ENCODE results near the gene CHMP4A.

CHMP4A gene

DNA sequence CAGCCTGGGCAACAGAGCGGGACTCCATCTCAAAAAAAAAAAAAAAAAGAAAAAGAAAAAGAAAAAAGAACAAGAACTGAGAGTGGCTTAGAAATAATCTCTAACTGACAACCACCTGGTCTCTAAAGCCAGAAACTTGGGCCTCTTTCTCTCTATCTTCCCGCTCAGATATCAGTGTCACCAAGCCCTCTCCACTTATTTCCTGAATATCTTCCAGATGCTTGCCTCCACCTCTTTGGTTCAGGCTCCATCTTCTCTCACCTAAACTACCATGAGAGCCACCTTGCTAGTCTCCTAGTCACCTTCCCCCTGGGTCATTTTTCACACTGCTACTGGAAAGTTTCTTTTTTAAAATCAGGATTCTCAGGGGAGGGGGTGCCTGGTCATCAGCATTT is 16.2 kb downstream of the CHMP4A start:
- no peak overlapping the region for H3K4me3 ChIP-seq (ENCODE audit: control insufficient read depth, low read depth, low read length)
- TF ChIP-seq, protein P1, sequence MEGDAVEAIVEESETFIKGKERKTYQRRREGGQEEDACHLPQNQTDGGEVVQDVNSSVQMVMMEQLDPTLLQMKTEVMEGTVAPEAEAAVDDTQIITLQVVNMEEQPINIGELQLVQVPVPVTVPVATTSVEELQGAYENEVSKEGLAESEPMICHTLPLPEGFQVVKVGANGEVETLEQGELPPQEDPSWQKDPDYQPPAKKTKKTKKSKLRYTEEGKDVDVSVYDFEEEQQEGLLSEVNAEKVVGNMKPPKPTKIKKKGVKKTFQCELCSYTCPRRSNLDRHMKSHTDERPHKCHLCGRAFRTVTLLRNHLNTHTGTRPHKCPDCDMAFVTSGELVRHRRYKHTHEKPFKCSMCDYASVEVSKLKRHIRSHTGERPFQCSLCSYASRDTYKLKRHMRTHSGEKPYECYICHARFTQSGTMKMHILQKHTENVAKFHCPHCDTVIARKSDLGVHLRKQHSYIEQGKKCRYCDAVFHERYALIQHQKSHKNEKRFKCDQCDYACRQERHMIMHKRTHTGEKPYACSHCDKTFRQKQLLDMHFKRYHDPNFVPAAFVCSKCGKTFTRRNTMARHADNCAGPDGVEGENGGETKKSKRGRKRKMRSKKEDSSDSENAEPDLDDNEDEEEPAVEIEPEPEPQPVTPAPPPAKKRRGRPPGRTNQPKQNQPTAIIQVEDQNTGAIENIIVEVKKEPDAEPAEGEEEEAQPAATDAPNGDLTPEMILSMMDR (IDR thresholded peaks at IDR 0.05; ENCODE audit: control insufficient read depth, insufficient read depth, low read depth, low read length, missing control alignments) = no peak
- no peak for DNase-seq (ENCODE audit: low read depth)

DNA sequence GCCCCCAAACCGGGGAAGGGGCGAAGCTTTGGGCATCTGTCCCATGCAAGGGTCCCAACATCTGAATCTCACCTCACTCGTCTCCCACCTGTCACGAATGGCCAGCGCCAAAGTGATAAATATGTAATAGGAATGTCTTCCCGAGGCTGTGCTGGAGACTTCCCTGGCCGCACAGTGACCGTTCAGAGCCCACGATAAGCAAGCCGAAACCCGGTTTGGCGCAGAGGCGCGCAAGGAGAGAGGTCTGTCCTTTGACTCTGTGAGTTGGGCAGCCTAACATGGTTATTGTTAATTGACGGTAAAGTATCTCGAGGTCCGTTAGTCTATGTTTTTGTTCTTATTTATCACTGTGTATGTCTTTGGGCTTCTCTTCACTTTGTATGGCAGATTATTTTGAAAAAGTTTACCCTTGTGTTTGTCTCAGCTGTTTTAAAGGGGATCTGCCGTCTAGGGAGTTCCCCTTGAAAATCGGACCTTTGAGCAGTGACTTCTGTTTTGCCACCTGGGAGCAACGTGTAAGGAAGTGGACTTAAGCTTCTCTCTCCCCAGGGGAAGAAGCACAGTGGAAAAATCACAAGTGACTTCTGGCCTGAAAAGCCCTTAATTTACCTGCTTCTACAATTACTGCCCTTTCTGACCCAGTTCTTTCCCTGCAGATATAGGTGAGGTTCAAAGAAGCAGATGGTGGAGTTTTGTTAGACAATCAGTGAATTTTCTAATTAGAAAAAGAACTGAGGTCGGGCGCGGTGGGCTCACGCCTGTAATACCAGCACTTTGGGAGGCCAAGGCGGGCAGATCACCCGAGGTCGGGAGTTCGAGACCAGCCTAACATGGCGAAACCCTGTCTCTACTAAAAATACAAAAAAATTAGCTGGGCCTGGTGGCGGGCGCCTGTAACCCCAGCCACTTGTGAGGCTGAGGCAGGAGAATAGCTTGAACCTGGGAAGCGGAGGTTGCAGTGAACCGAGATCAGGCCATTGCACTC is 16.9 kb downstream of the CHMP4A start:
- H3K4me3 ChIP-seq (ENCODE audit: control insufficient read depth, low read depth, low read length) = peak overlapping the region; percentile 94
- TF ChIP-seq, protein P1 (IDR thresholded peaks at IDR 0.05; ENCODE audit: control insufficient read depth, insufficient read depth, low read depth, low read length, missing control alignments) = no peak
- no peak for DNase-seq (ENCODE audit: low read depth)

DNA sequence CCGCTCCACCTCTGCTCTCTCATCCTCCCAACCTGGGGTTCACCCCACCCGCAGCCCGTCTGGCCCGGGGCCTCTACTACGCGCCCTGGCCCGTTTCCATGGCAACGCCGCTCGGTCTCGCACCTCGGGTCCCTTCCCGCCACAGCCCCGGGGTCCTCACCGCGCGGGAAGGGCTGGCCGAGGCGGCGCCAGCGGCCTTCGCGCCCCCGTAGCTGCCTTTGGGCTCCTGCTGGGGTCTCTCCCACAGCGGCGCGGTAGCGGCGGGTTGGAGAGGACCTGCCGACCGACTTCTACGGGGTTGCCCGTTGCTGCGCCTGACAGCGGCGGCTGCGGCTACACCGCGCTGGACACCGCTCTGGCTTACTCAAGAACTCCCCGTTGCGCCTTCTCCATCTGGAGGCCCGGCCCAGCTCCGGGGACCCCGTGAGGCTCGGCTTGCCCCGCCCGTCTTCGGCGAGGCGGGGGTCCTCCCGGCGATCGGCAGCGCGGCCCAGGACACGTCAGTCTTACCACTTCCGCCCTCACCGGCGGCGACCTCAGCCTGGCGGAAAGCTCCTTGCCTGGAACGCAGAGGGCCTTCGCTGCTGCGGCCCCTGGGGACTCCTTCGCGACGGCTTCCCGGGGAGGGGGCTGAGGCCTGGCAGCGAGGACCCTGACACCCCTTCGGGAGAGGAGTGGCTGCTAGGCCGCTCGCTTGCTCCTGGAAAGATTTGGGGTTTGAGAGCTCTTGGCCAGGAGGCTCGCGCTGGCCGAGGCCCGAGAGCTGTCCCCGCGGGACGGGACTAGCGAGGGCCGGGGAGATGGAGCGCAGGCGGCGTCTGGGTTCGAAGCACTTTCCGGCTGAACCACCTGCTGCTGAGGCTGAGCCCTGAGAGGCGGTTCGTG is 17.9 kb downstream of the CHMP4A start, which contains the start of gene TM9SF1:
Gene TM9SF1, minus strand, starts transcription at position 256 of the 885 bp plus-strand sequence. CDS start 422 bp downstream, outside the sequence.
- peak within 1 kb of the TSS; percentile 94 for H3K4me3 ChIP-seq (ENCODE audit: control insufficient read depth, low read depth, low read length)
- TF ChIP-seq, protein P1 (IDR thresholded peaks at IDR 0.05; ENCODE audit: control insufficient read depth, insufficient read depth, low read depth, low read length, missing control alignments) = no peak
- peak; percentile 63 for DNase-seq (ENCODE audit: low read depth)

DNA sequence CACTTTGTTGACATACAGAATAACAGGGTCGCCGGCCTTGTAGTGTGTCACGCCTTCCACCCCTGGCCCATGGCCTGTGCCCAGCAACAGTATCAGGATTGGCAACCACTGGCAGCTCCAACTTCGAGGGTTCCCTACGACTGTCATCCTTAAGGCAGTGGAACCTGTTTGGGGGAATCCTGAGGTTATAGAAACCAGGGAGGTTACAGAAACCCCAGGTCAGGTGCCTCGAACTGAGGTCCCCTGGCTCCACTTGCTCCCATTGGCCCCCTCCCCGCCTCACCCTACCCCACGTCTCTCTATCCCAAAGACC is 18.5 kb downstream of the CHMP4A start:
- DNase-seq (ENCODE audit: low read depth) = no peak
- H3K4me3 ChIP-seq (ENCODE audit: control insufficient read depth, low read depth, low read length) = peak overlapping the region; percentile 94
- TF ChIP-seq, protein P1 (IDR thresholded peaks at IDR 0.05; ENCODE audit: control insufficient read depth, insufficient read depth, low read depth, low read length, missing control alignments) = no peak

DNA sequence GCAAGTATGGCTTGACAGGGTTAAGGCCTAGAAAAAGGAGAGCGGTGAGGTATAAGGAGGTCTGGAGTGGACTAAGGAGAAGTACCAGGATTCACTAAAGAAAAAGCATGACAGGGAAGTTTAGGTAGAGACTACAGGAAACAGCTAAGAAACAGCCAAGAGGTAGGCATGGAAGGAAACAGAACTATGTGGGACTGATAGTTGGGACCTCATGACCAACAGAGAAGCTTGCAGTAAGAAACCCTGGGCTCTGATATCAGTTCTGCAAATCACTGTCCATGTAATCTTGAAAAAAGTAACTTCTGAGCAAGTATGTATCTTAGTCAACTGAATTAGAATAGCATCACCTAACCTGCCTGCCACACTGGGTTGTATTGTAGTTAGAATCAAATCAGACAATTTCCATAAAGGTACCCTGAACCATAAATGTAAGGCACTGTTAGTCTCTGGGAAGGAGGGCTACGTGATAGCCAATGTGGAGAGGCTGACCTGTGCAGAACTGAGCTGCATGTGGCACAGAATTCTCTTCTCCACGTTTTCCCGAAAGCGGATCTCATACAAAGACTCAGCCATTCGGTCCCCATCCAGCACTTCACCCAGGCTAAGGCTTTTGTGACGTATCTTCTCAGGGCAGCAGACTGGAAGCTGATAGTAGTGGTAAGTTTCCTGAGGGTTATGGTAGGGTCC is 19.0 kb downstream of the CHMP4A start:
- DNase-seq (ENCODE audit: low read depth) = no peak
- peak overlapping the region; percentile 94 for H3K4me3 ChIP-seq (ENCODE audit: control insufficient read depth, low read depth, low read length)
- TF ChIP-seq, protein P1 (IDR thresholded peaks at IDR 0.05; ENCODE audit: control insufficient read depth, insufficient read depth, low read depth, low read length, missing control alignments) = no peak

DNA sequence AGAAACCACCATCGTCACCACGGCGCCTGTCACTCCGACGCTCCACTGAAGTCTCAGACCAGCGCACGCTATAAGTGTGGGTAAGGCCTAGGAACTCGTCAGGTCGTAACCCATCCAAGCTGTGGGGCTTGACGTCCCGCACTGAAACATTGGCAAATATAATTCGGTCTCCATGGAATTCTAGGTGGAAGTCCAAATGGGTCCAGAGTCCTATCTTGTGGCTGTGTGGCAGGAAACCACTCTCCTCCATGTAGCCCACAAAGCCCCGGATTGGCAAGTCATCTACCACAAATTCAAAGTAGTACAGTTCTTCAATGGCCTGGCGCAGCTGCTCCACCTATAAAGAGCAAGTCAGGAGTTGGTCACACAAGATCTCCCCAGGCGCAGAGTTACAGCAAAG is 20.4 kb downstream of the CHMP4A start:
- DNase-seq (ENCODE audit: low read depth) = no peak
- H3K4me3 ChIP-seq (ENCODE audit: control insufficient read depth, low read depth, low read length) = no peak overlapping the region
- TF ChIP-seq, protein P1 (IDR thresholded peaks at IDR 0.05; ENCODE audit: control insufficient read depth, insufficient read depth, low read depth, low read length, missing control alignments) = no peak

Measured in AG09309 (cell line).